GM19467 (cell line): ENCODE data around the gene ABCB9.

Experiments used
- ATAC-seq: cut with Tn5 transposase; IDR thresholded peaks from one replicate; pipeline ENCODE4 v1.9.1; 2021; ENCODE audit warnings: mild to moderate bottlenecking, moderate library complexity; ENCODE audit not compliant: unreplicated experiment

The ABCB9 gene

GRCh38 chr12:122884091-122884826 is 82.0 kb downstream of the ABCB9 start:
- no peak for ATAC-seq

DNA sequence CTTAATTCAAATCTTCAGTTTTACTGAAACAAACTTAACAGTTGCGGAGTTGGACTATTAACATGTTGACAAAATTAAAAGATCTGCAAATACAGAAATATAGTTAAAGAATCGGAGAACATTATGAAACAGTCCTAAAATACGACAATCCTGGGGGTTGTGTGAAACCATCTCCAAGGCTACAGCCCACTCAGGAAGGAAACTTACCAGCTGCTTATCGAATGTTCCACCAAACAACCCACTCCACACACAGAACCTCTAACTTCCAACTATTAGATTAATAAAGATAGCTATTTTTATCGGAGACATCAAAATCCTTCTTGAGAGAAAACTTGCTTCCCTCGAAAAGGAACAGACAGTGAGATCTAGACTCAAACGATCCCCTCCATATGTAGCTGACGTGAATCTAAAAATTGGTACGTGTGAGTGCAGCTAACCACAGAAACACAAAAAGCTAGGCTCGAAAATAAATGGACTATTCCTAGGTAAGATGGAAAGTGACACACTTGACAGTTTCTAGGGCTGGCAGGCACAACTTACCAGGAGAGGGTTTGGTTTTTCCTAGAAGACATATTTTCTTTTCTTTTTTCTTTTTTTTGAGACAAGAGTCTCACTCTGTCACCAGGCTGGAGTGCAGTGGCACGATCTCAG is 83.2 kb downstream of the ABCB9 start:
- ATAC-seq = no peak

DNA sequence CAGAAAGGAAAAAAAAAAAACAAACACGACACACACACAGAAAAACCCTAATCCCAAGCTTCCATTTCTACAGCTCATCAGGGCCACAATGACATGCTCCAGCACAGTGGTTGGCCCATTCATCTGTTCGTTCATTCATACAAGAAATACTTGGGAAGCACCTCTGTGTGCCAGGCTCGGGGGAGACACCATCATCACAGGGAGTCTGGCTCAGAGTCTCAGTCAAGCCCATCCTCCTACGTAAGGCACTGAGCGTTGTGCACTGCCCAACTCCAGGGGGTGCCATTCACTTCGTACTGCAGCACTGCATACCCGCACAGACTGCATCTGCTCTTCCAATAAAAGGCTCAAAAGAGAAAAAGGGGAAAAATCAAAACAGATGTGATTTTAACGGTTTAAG is 85.6 kb downstream of the ABCB9 start:
- no peak for ATAC-seq

DNA sequence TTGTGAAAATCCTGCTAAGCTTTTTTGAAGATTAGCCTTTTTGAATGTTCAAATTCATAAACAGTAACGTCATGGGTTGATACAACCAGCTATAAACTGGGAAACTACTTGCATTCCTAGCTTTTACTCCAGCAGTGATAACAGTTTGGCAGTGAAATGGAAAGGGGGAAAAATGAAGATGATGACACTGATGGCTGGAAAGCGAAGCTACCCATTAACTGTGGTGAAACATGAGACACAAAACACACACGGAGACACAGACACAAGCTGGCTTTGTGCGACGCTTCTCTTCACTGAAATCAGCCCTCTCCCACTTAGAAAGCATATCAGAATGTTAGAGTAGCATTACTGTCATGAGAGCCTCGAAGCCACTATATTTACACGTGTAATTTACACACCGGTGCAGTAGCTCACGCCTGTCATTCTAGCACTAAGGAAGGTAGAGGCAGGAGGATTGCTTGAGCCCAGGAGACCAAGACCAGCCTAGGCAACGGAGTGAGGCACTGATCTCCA is 86.1 kb downstream of the ABCB9 start:
- no peak for ATAC-seq
